Adrenal gland (tissue), 12 donors: ENCODE data around the gene CAPSL. TPM values are rescaled to one million over a fixed set of nuclear protein-coding genes. Genes with fewer than 3 reads are reported as not detected.

Experiments
- DNase-seq, 7 donors: peaks; one replicate each; pipeline ENCODE4 v3.0.0-alpha.2; 2019 to 2020
- H3K27ac ChIP-seq, 5 donors: fragments of 200-600 bp; sonication (generic) in 4 of 5; 1 replicate in 3 of 5; 2 replicates in 2 of 5; pipeline versions ENCODE4 v1.5.1 to v1.8.0; 2016 to 2020; ENCODE audit warnings: mild to moderate bottlenecking in 1 of 5
- H3K27me3 ChIP-seq: fragments of 200-600 bp; 2 replicates; pipeline ENCODE4 v1.8.0; 2021
- H3K36me3 ChIP-seq, 2 donors: fragments of 200-600 bp; replicated peaks in 1 of 2; 1 replicate in 1 of 2; 2 replicates in 1 of 2; pipeline versions ENCODE4 v1.5.1 to v1.8.0; 2018 to 2022
- H3K4me1 ChIP-seq, 2 donors: fragments of 200-600 bp; replicated peaks in 1 of 2; 1 replicate in 1 of 2; 2 replicates in 1 of 2; pipeline versions ENCODE4 v1.5.1 to v1.8.0; 2018 to 2021
- H3K4me3 ChIP-seq, 4 donors: fragments of 200-600 bp; sonication (generic) in 3 of 4; one replicate each; pipeline ENCODE4 v1.5.1; 2016 to 2018
- H3K9me3 ChIP-seq, 3 donors: fragments of 200-600 bp; sonication (generic) in 1 of 3; replicated peaks in 1 of 3; 1 replicate in 2 of 3; 2 replicates in 1 of 3; pipeline versions ENCODE4 v1.5.1 to v1.8.0; 2016 to 2021
- POLR2A ChIP-seq, 2 donors: fragments of 450-650 bp; IDR thresholded peaks; one replicate each; pipeline ENCODE4 v1.6.1; 2017; ENCODE audit warnings: antibody characterized with exemption in 2 of 2, mild to moderate bottlenecking in 2 of 2, moderate library complexity in 1 of 2
- WGBS, 4 donors: extraction: QIAGEN DNeasy Blood & Tissue Kit in 2 of 4; methylation state at CpG; one replicate each; pipeline versions ENCODE4 v1.1.5 to v1.1.7; 2013 to 2017; 5-methylcytosine and 5-hydroxymethylcytosine counted together
- intact Hi-C, 2 donors: fragments of 100-400 bp; cut with DNase I; formaldehyde crosslinking; loops; one replicate each; pipeline versions ENCODE4 v1.14.1 to v1.15.0; 2022 to 2023
- polyA plus RNA-seq, 3 donors: library from polyadenylated mRNA; stranded (reverse); fragments of 200-250 nt in 2 of 3; fragments of 350-450 nt in 1 of 3; fragmentation: Illumina TruSeq in 1 of 3; extraction: RNeasy Lipid Tissue Mini Kit (QIAGEN cat#74804) in 1 of 3; gene quantifications; one replicate each; pipeline ENCODE4 v1.2.3, GENCODE V29; 2013 to 2014
- total RNA-seq, 9 donors: library from RNA; depleted of rRNA in 4 of 9; stranded (reverse); fragments of >200 nt in 4 of 9; fragments of 120-200 nt in 1 of 9; fragmentation: NEBNext Ultra II Directional in 1 of 9; extraction: Animal tissue kit (Norgen Biotek cat#: 25700) in 1 of 9; gene quantifications; one replicate each; pipeline versions ENCODE4 v1.1.0 to v1.2.4, GENCODE V29; 2013 to 2023
- TF ChIP-seq, protein P1 (sequence below), 6 experiments: fragments of 450-650 bp in 4 of 6; fragments of 200-600 bp in 2 of 6; sonication (generic) in 1 of 6; IDR thresholded peaks; 1 replicate in 5 of 6; 2 replicates in 1 of 6; pipeline versions ENCODE4 v1.5.1 to v1.8.0; 2016 to 2021; ENCODE audit warnings: antibody characterized with exemption in 6 of 6, mild to moderate bottlenecking in 2 of 6, moderate library complexity in 1 of 6
- donor health status: healthy with polysubstance abuse.
- donor health status: Bipolar disorder and iron deficiency.
- donor health status: DM: yes; HTN: yes; CAD: no.
- donor health status: DM: no; HTN: no; CAD: no.
- donor health status: DM: no; HTN: no; CAD: no.
- donor health status: DM: yes; HTN: yes; CAD: no.

CAPSL gene
- total and polyA plus RNA-seq, 12 donors = 0.27 TPM; not detected in 11

DNA sequence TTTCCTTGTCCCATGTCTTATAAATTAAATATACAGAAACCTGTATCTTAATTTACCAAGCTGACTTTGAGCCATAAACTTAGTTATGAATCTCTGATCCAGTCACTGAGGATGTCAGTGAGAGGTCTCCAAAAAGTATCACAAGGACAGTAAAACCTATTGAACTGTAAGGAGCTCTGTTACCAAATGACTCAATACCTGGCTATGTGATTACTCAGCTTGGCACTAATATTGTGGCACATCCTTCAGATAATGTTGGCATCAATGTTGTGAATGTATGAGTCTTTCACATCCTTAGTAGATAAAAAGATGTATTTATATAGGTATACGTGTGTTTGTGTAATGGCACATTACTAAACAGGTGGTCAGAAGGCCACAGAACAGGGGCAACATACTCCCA lies 18.0 kb upstream of the CAPSL start:
- intact Hi-C loops = no loop called here
- H3K27me3 ChIP-seq = no peaks in the 10 kb centered on the region
- H3K4me3 ChIP-seq = no peak overlapping the region
- no peak for DNase-seq
- no peaks in the 10 kb centered on the region for H3K9me3 ChIP-seq
- 49 to 78% (median 69%) methylated on average over 1 of the region's 1 CpG for WGBS, 4 donors
- no peak overlapping the region for H3K27ac ChIP-seq
- no peaks in the 10 kb centered on the region for H3K4me1 ChIP-seq
- TF ChIP-seq, protein P1, sequence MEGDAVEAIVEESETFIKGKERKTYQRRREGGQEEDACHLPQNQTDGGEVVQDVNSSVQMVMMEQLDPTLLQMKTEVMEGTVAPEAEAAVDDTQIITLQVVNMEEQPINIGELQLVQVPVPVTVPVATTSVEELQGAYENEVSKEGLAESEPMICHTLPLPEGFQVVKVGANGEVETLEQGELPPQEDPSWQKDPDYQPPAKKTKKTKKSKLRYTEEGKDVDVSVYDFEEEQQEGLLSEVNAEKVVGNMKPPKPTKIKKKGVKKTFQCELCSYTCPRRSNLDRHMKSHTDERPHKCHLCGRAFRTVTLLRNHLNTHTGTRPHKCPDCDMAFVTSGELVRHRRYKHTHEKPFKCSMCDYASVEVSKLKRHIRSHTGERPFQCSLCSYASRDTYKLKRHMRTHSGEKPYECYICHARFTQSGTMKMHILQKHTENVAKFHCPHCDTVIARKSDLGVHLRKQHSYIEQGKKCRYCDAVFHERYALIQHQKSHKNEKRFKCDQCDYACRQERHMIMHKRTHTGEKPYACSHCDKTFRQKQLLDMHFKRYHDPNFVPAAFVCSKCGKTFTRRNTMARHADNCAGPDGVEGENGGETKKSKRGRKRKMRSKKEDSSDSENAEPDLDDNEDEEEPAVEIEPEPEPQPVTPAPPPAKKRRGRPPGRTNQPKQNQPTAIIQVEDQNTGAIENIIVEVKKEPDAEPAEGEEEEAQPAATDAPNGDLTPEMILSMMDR (IDR thresholded peaks at IDR 0.05) = no peak
- no peak for TF ChIP-seq POLR2A (IDR thresholded peaks at IDR 0.05)
- no peaks in the 10 kb centered on the region for H3K36me3 ChIP-seq

DNA sequence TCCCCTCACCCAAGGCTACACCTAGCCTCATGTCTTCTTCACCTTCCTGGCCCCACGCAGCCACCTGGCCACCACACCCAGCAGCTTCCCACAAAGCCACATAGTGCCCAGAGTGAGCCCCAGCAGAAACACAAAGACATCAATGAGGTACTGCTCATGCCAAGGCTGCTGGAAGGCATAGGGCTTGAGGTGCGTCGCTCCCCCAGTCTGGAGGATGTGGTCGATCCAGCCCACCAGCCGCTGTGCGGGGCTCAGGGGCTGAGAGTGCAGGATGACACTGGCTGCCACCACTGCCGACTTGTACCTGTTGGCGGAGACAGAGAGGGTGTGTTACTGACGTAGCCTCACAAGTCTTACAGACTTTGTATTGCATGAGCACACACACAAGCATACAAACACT lies 15.8 kb upstream of the CAPSL start:
- Histone ChIP-seq H3K9me3 (no peaks in the 10 kb centered on the region), H3K36me3 (no peaks in the 10 kb centered on the region), H3K27me3 (no peaks in the 10 kb centered on the region), H3K4me3 (no peak overlapping the region), H3K27ac (no peak overlapping the region), H3K4me1 (no peaks in the 10 kb centered on the region)
- TF ChIP-seq, protein P1 (IDR thresholded peaks at IDR 0.05) = no peak
- TF ChIP-seq POLR2A (IDR thresholded peaks at IDR 0.05) = no peak
- no peak for DNase-seq
- intact Hi-C loops = no loop called here
- 69 to 78% (median 71%) methylated on average over 9 of the region's 9 CpGs for WGBS, 4 donors

DNA sequence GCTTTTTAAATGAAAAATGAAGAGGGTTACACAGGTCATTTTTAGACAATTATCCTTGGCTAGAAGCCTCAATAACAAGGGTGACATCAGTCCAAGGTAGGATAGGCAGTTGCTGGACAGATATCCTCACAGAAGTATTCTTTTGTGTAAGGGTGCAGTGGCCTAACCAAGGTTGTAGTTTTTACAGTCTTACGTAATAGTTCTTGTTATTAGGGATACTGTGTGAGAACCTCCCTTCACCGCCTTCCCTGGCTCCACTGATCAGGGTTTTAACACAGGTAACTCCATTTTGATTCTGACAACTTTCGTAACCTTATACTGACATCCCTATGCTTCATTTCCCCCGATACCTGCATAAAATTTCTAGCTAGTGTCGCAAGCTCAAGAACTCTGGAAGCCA lies 8.7 kb upstream of the CAPSL start:
- Histone ChIP-seq H3K4me1 (no peaks in the 10 kb centered on the region), H3K27me3 (no peaks in the 10 kb centered on the region), H3K27ac (no peak overlapping the region), H3K4me3 (no peak overlapping the region), H3K9me3 (no peaks in the 10 kb centered on the region), H3K36me3 (no peaks in the 10 kb centered on the region)
- intact Hi-C loops = no loop called here
- WGBS, 4 donors = 70 to 75% (median 74%) methylated on average over 5 of the region's 5 CpGs
- no peak for TF ChIP-seq POLR2A (IDR thresholded peaks at IDR 0.05)
- TF ChIP-seq, protein P1 (IDR thresholded peaks at IDR 0.05) = no peak
- DNase-seq = no peak

DNA sequence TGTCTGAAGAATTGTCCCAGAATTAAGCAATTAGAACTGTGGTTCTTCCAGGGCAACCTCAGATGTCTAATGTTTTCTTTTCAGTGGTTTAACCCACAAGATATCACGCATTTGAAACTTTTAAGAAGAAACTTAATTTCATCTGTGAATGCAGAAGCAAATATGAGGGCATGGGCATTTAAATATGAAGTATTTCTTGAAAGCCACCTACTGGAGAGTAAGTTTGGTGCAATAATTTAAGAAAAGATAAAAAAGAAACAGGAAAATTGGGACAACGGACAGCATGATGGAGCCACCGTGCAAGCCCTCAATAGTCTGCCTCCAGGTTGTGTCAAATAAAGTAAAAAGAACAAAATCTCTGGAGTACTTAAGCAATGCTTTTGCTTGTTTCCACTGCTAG lies 1.2 kb upstream of the CAPSL start:
- TF ChIP-seq POLR2A (IDR thresholded peaks at IDR 0.05) = no peak
- TF ChIP-seq, protein P1 (IDR thresholded peaks at IDR 0.05) = no peak
- H3K27me3 ChIP-seq = peaks cover 19% of the 10 kb centered on the region
- WGBS, 4 donors = 64 to 74% (median 71%) methylated on average over 3 of the region's 3 CpGs
- H3K4me1 ChIP-seq = no peaks in the 10 kb centered on the region
- DNase-seq = no peak
- H3K27ac ChIP-seq = no peak overlapping the region
- no peaks in the 10 kb centered on the region for H3K9me3 ChIP-seq
- H3K4me3 ChIP-seq = no peak overlapping the region
- intact Hi-C loops = no loop called here
- no peaks in the 10 kb centered on the region for H3K36me3 ChIP-seq
